ENCODE measurements around the gene RPTOR.

Gene RPTOR

GRCh38 chr17:80824549-80825470, 280.2 kb downstream of the RPTOR start:
- no peak for DNase-seq (ENCODE audit: low read depth)
- no peak overlapping the region for H3K4me3 ChIP-seq (ENCODE audit: low read depth, low read length)
- TF ChIP-seq, protein P1, sequence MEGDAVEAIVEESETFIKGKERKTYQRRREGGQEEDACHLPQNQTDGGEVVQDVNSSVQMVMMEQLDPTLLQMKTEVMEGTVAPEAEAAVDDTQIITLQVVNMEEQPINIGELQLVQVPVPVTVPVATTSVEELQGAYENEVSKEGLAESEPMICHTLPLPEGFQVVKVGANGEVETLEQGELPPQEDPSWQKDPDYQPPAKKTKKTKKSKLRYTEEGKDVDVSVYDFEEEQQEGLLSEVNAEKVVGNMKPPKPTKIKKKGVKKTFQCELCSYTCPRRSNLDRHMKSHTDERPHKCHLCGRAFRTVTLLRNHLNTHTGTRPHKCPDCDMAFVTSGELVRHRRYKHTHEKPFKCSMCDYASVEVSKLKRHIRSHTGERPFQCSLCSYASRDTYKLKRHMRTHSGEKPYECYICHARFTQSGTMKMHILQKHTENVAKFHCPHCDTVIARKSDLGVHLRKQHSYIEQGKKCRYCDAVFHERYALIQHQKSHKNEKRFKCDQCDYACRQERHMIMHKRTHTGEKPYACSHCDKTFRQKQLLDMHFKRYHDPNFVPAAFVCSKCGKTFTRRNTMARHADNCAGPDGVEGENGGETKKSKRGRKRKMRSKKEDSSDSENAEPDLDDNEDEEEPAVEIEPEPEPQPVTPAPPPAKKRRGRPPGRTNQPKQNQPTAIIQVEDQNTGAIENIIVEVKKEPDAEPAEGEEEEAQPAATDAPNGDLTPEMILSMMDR (IDR thresholded peaks at IDR 0.05; ENCODE audit: control insufficient read depth, extremely low read depth, insufficient read depth): no peak

- DNase-seq (ENCODE audit: low read depth): no peak
- no peak overlapping the region for H3K4me3 ChIP-seq (ENCODE audit: low read depth, low read length)
- TF ChIP-seq, protein P1 (IDR thresholded peaks at IDR 0.05; ENCODE audit: control insufficient read depth, extremely low read depth, insufficient read depth): no peak
Observed at GRCh38 chr17:80825471-80826345, 281.1 kb downstream of the RPTOR start.

DNA sequence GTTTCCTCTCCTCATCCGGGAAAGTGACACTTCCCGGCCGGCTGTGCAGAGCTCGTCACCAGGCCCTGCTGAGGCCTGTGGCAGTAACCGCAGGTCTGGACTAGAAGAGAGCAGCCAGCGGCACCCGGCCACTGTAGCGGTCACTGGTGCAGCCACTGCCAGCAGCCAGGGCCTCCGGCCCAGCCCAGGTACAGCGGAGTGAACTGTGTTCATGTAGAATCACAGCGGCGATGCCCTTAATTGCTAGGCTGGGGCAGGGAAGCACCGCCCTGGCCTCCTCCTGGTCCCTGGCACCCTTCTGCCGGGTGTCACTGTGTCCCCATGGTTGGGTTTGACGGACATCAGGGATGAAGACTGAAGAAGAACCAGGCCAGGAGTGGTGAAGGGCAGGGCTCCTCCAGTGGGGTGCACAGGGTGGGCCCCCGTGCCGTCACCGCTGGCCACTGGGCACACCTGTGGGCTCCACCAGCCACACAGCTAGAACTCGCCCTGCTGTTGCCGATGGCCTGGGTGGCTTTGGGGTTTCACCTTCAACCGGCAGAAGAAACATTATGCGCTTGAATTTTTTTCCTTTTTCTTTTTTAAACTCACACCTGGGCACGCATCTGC, 281.8 kb downstream of the RPTOR start:
- no peak overlapping the region for H3K4me3 ChIP-seq (ENCODE audit: low read depth, low read length)
- DNase-seq (ENCODE audit: low read depth): no peak
- TF ChIP-seq, protein P1 (IDR thresholded peaks at IDR 0.05; ENCODE audit: control insufficient read depth, extremely low read depth, insufficient read depth): no peak

- DNase-seq (ENCODE audit: low read depth): no peak
- TF ChIP-seq, protein P1 (IDR thresholded peaks at IDR 0.05; ENCODE audit: control insufficient read depth, extremely low read depth, insufficient read depth): no peak
- H3K4me3 ChIP-seq (ENCODE audit: low read depth, low read length): no peak overlapping the region
Observed at GRCh38 chr17:80826955-80827645, 282.5 kb downstream of the RPTOR start.

GRCh38 chr17:80827646-80828643, 283.3 kb downstream of the RPTOR start:
- H3K4me3 ChIP-seq (ENCODE audit: low read depth, low read length): no peak overlapping the region
- no peak for DNase-seq (ENCODE audit: low read depth)
- TF ChIP-seq, protein P1 (IDR thresholded peaks at IDR 0.05; ENCODE audit: control insufficient read depth, extremely low read depth, insufficient read depth): no peak

All from LNCaP clone FGC (cell line).